OCI-LY7 (cell line): Measurements from ENCODE around the gene PCDHGA5. TPM values are rescaled to one million over a fixed set of nuclear protein-coding genes. Genes with fewer than 3 reads are reported as not detected.
"Not testable (repeated sequence)": the region's sequence is repeated elsewhere in the genome, so short reads cannot be mapped to it uniquely, and the experiment has no call there.

Experiments used
- BruUV-seq: library from RNA; stranded (reverse); fragments of 400-500 nt; replicated peaks from 2 replicates; lab custom pipeline; 2021; lab: Mats Ljungman, UMichigan
- CTCF ChIA-PET: fragments of 300-600 bp; sonication (Branson Sonifier 250); formaldehyde crosslinking; loops from one replicate; lab custom pipeline; 2022; ENCODE audit warnings: antibody characterized with exemption; ENCODE audit not compliant: unreplicated experiment; lab: Charles Lee
- POLR2A ChIA-PET: fragments of 300-600 bp; sonication (Branson Sonifier 250); formaldehyde crosslinking; loops from one replicate; lab custom pipeline; 2022; ENCODE audit warnings: antibody characterized with exemption; lab: Charles Lee
- DNase-seq: peaks from one replicate; pipeline ENCODE4 v3.0.0-alpha.2; 2015; ENCODE audit warnings: low spot score
- H2AFZ ChIP-seq: fragments of 200-600 bp; sonication (generic), shearing (Covaris generic); 2 replicates; pipeline ENCODE4 v1.6.1; 2014; ENCODE audit warnings: mild to moderate bottlenecking, antibody characterized with exemption, low read length, moderate library complexity
- H3K27ac ChIP-seq: fragments of 200-600 bp; sonication (generic); 2 replicates; pipeline ENCODE4 v1.5.1; 2014; ENCODE audit warnings: mixed run types, low read depth, mild to moderate bottlenecking, moderate library complexity, low read length, inconsistent platforms; ENCODE audit not compliant: poor library complexity, severe bottlenecking
- H3K36me3 ChIP-seq: fragments of 200-600 bp; sonication (generic); 2 replicates; pipeline ENCODE4 v1.6.1; 2014; ENCODE audit warnings: mild to moderate bottlenecking, antibody characterized with exemption, low read length, moderate library complexity, mixed read lengths; ENCODE audit not compliant: insufficient read depth
- H3K4me1 ChIP-seq: fragments of 200-600 bp; sonication (generic); 2 replicates; pipeline ENCODE4 v1.5.1; 2014; ENCODE audit warnings: mild to moderate bottlenecking, low read length; ENCODE audit not compliant: insufficient read depth, poor library complexity, severe bottlenecking
- H3K4me2 ChIP-seq: fragments of 200-600 bp; sonication (generic); 2 replicates; pipeline ENCODE4 v1.6.1; 2014; ENCODE audit warnings: mild to moderate bottlenecking, low read length
- H3K4me3 ChIP-seq: fragments of 200-600 bp; sonication (generic); 2 replicates; pipeline ENCODE4 v1.5.1; 2014; ENCODE audit warnings: mild to moderate bottlenecking, low read depth, low read length; ENCODE audit not compliant: poor library complexity, severe bottlenecking
- H3K79me2 ChIP-seq: fragments of 200-600 bp; sonication (generic); 2 replicates; pipeline ENCODE4 v1.6.1; 2016; ENCODE audit warnings: low read depth, mild to moderate bottlenecking, low read length, moderate library complexity, mixed read lengths; ENCODE audit not compliant: insufficient read depth
- H3K9me2 ChIP-seq: fragments of 200-600 bp; sonication (generic); 2 replicates; pipeline ENCODE4 v1.6.1; 2016; ENCODE audit warnings: mild to moderate bottlenecking, low read length, mixed read lengths; ENCODE audit not compliant: insufficient read depth
- H3K9me3 ChIP-seq: fragments of 200-600 bp; sonication (generic); 2 replicates; pipeline ENCODE4 v1.6.1; 2014; ENCODE audit warnings: mild to moderate bottlenecking, mixed run types, low read length, mixed read lengths
- H4K20me1 ChIP-seq: fragments of 200-600 bp; sonication (generic); 2 replicates; pipeline ENCODE4 v1.6.1; 2014; ENCODE audit warnings: mild to moderate bottlenecking, antibody characterized with exemption, low read length, moderate library complexity, mixed read lengths; ENCODE audit not compliant: insufficient read depth
- EZH2phosphoT487 ChIP-seq: fragments of 200-600 bp; sonication (generic); IDR thresholded peaks from 2 replicates; pipeline ENCODE4 v1.6.1; 2018; ENCODE audit warnings: low read depth, borderline replicate concordance, mild to moderate bottlenecking, mixed run types, antibody characterized with exemption, low read length, moderate library complexity, mixed read lengths
- intact Hi-C: fragments of 100-400 bp; cut with micrococcal nuclease; formaldehyde crosslinking; loops from one replicate; pipeline ENCODE4 v1.10.0; 2022; ENCODE audit not compliant: unreplicated experiment
- total RNA-seq, 2 experiments: library from RNA; depleted of rRNA in 1 of 2; stranded (reverse); fragments of >200 nt in 1 of 2; shearing (Covaris generic) in 1 of 2; gene quantifications; 2 replicates each; pipeline ENCODE4 v1.2.3, GENCODE V29; 2014 to 2022
- TF ChIP-seq, protein P1 (sequence below): fragments of 200-600 bp; sonication (generic); conservative IDR thresholded peaks from 2 replicates; pipeline ENCODE4 v1.5.1; 2014; ENCODE audit warnings: mild to moderate bottlenecking, antibody characterized with exemption, low read length, moderate library complexity, mixed read lengths

The PCDHGA5 gene
- total RNA-seq, 2 experiments from 2014 or later, result 4.9 to 5.2 TPM

DNA sequence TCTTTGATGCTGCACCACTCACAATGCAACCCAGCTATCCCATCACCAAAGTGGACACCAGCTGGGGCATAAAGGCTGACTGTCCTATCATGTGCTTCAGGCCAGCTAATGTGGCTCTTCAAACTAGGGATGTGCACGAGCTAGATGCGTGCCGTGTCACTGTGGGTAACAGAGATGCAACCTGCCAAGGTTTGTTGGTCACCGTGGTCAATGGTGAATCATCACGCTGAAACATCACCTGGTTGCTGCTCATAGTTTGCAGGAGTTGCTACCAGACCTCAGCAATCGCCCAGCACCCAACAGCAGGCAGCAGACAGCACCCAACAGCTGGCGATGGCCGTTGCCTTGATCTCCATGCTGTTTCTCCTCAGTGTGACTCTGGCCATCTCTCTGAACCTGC, 35.7 kb upstream of the PCDHGA5 start:
- Histone ChIP-seq H3K9me2 (no peaks in the 10 kb centered on the region), H3K9me3 (no peaks in the 10 kb centered on the region), H3K4me1 (peaks cover 5% of the 10 kb centered on the region), H2AFZ (no peak overlapping the region), H3K4me2 (no peak overlapping the region), H3K36me3 (no peaks in the 10 kb centered on the region), H3K27ac (no peak overlapping the region), H3K4me3 (no peak overlapping the region), H4K20me1 (no peaks in the 10 kb centered on the region), H3K79me2 (no peaks in the 10 kb centered on the region)
- no peak for DNase-seq
- POLR2A ChIA-PET, result interaction anchor here (0.9 to 3.7 kb wide), 3 partner anchors 8 to 205 kb away, joined by 3 to 29 read pairs (median 3); partner anchors contain the start of gene TAF7
- CTCF ChIA-PET, result no interaction called here
- TF ChIP-seq, protein P1, sequence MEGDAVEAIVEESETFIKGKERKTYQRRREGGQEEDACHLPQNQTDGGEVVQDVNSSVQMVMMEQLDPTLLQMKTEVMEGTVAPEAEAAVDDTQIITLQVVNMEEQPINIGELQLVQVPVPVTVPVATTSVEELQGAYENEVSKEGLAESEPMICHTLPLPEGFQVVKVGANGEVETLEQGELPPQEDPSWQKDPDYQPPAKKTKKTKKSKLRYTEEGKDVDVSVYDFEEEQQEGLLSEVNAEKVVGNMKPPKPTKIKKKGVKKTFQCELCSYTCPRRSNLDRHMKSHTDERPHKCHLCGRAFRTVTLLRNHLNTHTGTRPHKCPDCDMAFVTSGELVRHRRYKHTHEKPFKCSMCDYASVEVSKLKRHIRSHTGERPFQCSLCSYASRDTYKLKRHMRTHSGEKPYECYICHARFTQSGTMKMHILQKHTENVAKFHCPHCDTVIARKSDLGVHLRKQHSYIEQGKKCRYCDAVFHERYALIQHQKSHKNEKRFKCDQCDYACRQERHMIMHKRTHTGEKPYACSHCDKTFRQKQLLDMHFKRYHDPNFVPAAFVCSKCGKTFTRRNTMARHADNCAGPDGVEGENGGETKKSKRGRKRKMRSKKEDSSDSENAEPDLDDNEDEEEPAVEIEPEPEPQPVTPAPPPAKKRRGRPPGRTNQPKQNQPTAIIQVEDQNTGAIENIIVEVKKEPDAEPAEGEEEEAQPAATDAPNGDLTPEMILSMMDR, result no peak
- no peak for TF ChIP-seq EZH2phosphoT487
- intact Hi-C loops, result loop anchor here (10.0 kb wide), 1 partner anchor 777 kb away; the partner anchor contains the start of gene NDFIP1
- no TSS peak for BruUV-seq

DNA sequence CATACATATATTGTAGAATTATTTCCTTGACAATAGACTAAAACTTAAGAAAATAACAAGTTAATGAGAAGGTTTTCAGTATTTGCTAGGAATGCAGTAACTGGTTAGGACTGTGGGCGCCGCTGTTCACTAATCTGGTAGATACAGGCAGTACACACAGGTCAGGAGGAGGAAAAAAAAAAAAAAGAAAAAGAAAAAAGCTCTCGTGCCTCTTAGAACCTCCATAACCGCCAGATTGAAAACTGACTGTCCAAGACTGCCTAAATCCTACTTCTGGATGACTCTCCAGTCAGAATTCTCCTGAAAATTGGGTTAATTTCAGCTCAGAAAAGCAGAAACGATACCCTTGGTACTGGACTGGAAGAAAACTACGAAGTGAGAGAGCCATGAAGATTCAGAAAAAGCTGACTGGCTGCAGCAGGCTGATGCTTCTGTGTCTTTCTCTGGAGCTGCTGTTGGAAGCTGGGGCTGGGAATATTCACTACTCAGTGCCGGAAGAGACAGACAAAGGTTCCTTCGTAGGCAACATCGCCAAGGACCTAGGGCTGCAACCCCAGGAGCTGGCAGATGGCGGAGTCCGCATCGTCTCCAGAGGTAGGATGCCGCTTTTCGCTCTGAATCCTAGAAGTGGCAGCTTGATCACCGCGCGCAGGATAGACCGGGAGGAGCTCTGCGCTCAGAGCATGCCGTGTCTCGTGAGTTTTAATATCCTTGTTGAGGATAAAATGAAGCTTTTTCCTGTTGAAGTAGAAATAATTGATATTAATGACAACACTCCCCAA, 33.5 kb upstream of the PCDHGA5 start, which contains the start of gene PCDHGA1:
Gene PCDHGA1, plus strand, starts transcription at position 216 of the 782 bp plus-strand sequence.
- CTCF ChIA-PET, result interaction anchor here (0.6 kb wide), 1 partner anchor 10 kb away, joined by 3 read pairs; the partner anchor contains the start of gene TAF7
- Histone ChIP-seq H3K9me2 (no peaks in the 10 kb centered on the region), H3K36me3 (no peaks in the 10 kb centered on the region), H3K9me3 (no peaks in the 10 kb centered on the region), H3K4me2 (peak within 1 kb of the TSS; percentile 49), H4K20me1 (no peaks in the 10 kb centered on the region), H3K27ac (no peak within 1 kb of the TSS), H3K4me3 (peak within 1 kb of the TSS; percentile 27), H2AFZ (peak within 1 kb of the TSS; percentile 50; the same call in 1 of the 2 replicates), H3K79me2 (no peaks in the 10 kb centered on the region), H3K4me1 (peaks cover 5% of the 10 kb centered on the region)
- TF ChIP-seq, protein P1, result peak; percentile 91
- TF ChIP-seq EZH2phosphoT487, result no peak
- POLR2A ChIA-PET, result interaction anchor here (0.6 to 3.7 kb wide), 9 partner anchors 9 to 584 kb away, joined by 3 to 29 read pairs (median 3); partner anchors contain the start of genes PCDHGB1 and TAF7
- intact Hi-C loops, result no loop called here
- no TSS peak for BruUV-seq
- DNase-seq, result peak; percentile 65

DNA sequence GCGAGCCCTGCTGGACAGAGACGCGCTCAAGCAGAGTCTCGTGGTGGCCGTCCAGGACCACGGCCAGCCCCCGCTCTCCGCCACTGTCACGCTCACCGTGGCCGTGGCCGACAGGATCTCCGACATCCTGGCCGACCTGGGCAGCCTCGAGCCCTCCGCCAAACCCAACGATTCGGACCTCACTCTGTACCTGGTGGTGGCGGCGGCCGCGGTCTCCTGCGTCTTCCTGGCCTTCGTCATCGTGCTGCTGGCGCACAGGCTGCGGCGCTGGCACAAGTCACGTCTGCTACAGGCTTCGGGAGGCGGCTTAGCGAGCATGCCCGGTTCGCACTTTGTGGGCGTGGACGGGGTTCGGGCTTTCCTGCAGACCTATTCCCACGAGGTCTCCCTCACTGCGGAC, 31.4 kb upstream of the PCDHGA5 start:
- CTCF ChIA-PET, H3K9me3 ChIP-seq, POLR2A ChIA-PET: not testable (repeated sequence)

More for the DNA sequence above, 31.4 kb upstream of the PCDHGA5 start:
- intact Hi-C loops, H3K36me3 ChIP-seq, H3K4me2 ChIP-seq, H3K9me2 ChIP-seq, H3K4me3 ChIP-seq, H3K4me1 ChIP-seq, H3K27ac ChIP-seq, H4K20me1 ChIP-seq, DNase-seq, H3K79me2 ChIP-seq, H2AFZ ChIP-seq, BruUV-seq: not testable (repeated sequence)
